Type B pancreatic cell (in vitro differentiated cells): ENCODE data around the gene U2AF1L4. TPM values are rescaled to one million over a fixed set of nuclear protein-coding genes. Genes with fewer than 3 reads are reported as not detected.

Source experiments
- DNase-seq: peaks from one replicate; pipeline ENCODE4 v3.0.0; 2021; ENCODE audit warnings: mixed read lengths; ENCODE audit not compliant: unreplicated experiment; ENCODE audit errors: extremely low spot score
- H3K27ac Mint-ChIP-seq: 2 replicates; pipeline ENCODE4 v1.8.0; 2021; ENCODE audit warnings: mild to moderate bottlenecking, mixed read lengths
- H3K27me3 Mint-ChIP-seq: 2 replicates; pipeline ENCODE4 v1.8.0; 2021; ENCODE audit warnings: mixed read lengths
- H3K36me3 Mint-ChIP-seq: 2 replicates; pipeline ENCODE4 v1.8.0; 2021; ENCODE audit warnings: mixed read lengths
- H3K4me1 Mint-ChIP-seq: one replicate; pipeline ENCODE4 v1.8.0; 2021; ENCODE audit warnings: mixed read lengths; ENCODE audit not compliant: unreplicated experiment
- H3K4me3 Mint-ChIP-seq: 2 replicates; pipeline ENCODE4 v1.8.0; 2021; ENCODE audit warnings: mild to moderate bottlenecking, mixed read lengths
- H3K9me3 Mint-ChIP-seq: 2 replicates; pipeline ENCODE4 v1.8.0; 2021; ENCODE audit warnings: mixed read lengths
- total RNA-seq: library from RNA; stranded (reverse); gene quantifications from 2 replicates; pipeline ENCODE4 v1.2.1, GENCODE V29; 2021; ENCODE audit warnings: low replicate concordance
- TF ChIP-seq, protein P1 (sequence below): fragments of 200-600 bp; sonication (generic); conservative IDR thresholded peaks from 2 replicates; pipeline ENCODE4 v1.5.0; 2021; ENCODE audit warnings: antibody characterized with exemption, mild to moderate bottlenecking

U2AF1L4 gene
- total RNA-seq, 1 donor from 2014 or later, result 25.4 TPM

DNA sequence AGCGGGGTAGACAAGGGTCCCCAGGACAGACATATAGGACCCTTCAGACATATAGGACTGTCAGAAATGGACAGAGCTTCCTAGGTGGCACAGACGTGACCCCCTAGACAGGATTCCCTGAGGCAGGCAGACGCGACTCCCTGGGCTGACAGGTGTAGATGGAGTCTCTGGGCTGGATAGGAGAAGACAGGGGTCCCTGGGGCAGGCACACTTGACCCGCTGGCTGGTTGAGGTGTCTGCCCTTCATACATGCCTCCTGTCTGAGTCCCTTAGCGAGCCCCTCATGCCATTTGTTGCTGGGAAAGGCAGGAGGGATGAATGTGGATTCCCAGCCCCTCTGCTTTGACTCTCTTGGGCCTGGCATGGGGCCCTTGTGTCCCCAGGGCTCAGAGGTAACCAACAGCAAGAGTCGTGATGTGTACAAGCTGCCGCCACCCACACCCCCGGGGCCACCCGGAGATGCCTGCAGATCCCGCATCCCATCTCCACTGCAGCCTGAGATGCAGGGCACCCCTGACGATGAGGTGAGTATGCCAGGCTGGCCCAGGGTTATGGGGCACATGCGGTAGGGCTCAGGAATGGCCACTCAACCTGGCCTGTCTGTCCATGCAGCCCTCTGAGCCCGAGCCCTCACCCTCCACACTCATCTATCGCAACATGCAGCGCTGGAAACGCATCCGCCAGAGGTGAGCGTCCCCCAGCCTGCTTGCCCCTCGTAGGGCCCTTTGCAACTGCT is 8.6 kb upstream of the U2AF1L4 start:
- H3K27ac Mint-ChIP-seq, result no peak overlapping the region
- H3K9me3 Mint-ChIP-seq, result no peaks in the 10 kb centered on the region
- H3K4me1 Mint-ChIP-seq, result peaks cover 13% of the 10 kb centered on the region
- H3K36me3 Mint-ChIP-seq, result peaks cover 4% of the 10 kb centered on the region
- DNase-seq, result no peak
- H3K27me3 Mint-ChIP-seq, result peaks cover 14% of the 10 kb centered on the region
- H3K4me3 Mint-ChIP-seq, result no peak overlapping the region
- TF ChIP-seq, protein P1, sequence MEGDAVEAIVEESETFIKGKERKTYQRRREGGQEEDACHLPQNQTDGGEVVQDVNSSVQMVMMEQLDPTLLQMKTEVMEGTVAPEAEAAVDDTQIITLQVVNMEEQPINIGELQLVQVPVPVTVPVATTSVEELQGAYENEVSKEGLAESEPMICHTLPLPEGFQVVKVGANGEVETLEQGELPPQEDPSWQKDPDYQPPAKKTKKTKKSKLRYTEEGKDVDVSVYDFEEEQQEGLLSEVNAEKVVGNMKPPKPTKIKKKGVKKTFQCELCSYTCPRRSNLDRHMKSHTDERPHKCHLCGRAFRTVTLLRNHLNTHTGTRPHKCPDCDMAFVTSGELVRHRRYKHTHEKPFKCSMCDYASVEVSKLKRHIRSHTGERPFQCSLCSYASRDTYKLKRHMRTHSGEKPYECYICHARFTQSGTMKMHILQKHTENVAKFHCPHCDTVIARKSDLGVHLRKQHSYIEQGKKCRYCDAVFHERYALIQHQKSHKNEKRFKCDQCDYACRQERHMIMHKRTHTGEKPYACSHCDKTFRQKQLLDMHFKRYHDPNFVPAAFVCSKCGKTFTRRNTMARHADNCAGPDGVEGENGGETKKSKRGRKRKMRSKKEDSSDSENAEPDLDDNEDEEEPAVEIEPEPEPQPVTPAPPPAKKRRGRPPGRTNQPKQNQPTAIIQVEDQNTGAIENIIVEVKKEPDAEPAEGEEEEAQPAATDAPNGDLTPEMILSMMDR, result no peak

DNA sequence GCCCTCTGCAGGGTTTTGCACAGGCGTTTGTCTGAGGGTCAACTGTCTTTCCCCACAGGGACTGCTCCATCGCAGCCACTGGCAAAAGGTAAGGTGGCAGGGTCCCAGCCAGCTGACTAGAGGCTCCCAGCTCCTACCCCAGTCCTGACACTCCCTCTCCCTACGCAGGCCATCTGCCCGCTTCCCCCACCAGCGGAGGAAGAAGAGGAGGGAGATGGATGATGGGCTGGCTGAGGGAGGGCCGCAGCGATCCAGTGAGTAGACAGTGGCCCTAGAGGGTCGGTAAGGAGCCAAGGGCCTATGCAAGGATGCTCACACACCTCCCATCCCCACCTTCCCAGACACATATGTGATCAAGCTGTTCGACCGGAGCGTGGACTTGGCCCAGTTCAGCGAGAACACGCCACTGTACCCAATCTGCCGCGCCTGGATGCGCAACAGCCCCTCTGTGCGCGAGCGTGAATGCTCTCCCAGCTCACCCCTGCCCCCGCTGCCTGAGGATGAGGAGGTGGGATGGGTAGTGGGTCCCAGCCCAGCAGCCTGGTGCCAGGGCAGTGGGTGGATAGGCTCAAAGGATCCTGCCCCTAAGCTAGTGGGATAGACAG is 7.6 kb upstream of the U2AF1L4 start:
- Mint-ChIP-seq H3K4me3 (no peak overlapping the region), H3K27ac (no peak overlapping the region), H3K4me1 (peaks cover 18% of the 10 kb centered on the region), H3K36me3 (peaks cover 2% of the 10 kb centered on the region), H3K27me3 (peaks cover 13% of the 10 kb centered on the region), H3K9me3 (no peaks in the 10 kb centered on the region)
- TF ChIP-seq, protein P1, result no peak
- DNase-seq, result no peak

DNA sequence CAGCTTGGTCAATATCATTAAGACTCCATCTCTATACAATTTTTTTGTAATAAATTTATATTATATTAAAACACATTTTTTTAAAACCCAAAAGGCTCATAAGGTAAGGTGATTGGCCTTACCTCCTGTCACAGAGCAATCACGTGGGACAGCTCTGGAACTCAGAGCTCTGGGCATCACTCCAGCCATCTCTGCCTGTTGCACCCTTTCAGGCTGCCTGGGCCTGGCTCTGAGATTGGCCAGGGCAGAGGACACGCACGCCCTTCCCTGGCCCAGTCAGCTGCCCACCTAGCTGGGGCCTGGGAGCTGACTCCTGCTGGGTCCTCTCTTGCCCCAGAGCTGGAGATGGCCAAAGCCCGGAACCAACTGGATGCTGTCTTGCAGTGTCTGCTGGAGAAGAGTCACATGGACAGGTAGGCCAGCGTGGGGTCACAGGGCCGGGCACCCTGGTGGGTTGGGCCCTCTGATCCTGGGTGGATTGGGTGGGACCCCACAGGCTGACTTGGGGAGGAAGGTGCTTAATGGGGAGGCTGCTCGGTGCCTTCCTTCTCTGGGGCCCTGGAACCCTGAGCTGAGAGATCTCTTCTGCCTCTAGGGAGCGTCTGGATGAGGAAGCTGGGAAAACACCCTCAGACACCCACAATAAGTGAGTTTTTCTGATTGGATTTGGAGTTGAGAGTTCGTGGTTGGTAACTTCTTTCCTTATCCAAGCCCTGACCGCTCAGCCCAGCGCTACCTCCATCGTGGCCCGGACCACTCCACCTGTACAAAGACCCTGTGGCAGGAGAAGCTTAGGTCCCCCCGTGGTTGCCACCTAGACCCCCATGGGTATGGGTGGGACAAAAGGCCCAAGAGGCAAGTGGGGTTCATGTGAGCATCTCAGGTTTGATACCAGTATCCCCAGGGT is 6.9 kb upstream of the U2AF1L4 start:
- DNase-seq, result no peak
- Mint-ChIP-seq H3K4me1 (peaks cover 19% of the 10 kb centered on the region), H3K9me3 (no peaks in the 10 kb centered on the region), H3K36me3 (no peaks in the 10 kb centered on the region), H3K27me3 (peaks cover 11% of the 10 kb centered on the region), H3K4me3 (no peak overlapping the region), H3K27ac (no peak overlapping the region)
- TF ChIP-seq, protein P1, result no peak

DNA sequence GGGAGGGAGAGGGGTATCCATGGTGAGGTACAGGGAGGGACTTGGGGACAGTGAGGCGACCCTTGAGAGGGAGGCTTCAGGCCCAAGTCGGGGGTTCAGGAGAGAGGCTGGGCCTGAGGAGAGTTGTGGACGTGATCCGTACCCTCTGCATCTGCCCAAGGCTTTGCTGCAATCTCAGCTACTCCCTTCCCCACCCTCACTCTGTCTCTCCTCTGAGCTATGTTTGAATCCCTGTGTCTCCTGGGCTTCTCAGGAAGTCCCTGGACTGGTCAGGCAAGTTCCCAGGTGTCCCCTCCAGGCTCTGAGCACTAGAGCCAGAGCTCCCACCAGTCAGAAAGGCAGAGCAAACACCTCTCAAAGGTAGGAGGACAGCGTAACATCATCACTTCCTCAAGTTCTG is 4.9 kb upstream of the U2AF1L4 start:
- H3K27me3 Mint-ChIP-seq, result peaks cover 6% of the 10 kb centered on the region
- H3K4me3 Mint-ChIP-seq, result peak overlapping the region; percentile 84
- H3K36me3 Mint-ChIP-seq, result no peaks in the 10 kb centered on the region
- H3K27ac Mint-ChIP-seq, result peak overlapping the region; percentile 96
- H3K9me3 Mint-ChIP-seq, result no peaks in the 10 kb centered on the region
- TF ChIP-seq, protein P1, result no peak
- peaks cover 21% of the 10 kb centered on the region for H3K4me1 Mint-ChIP-seq
- no peak for DNase-seq

DNA sequence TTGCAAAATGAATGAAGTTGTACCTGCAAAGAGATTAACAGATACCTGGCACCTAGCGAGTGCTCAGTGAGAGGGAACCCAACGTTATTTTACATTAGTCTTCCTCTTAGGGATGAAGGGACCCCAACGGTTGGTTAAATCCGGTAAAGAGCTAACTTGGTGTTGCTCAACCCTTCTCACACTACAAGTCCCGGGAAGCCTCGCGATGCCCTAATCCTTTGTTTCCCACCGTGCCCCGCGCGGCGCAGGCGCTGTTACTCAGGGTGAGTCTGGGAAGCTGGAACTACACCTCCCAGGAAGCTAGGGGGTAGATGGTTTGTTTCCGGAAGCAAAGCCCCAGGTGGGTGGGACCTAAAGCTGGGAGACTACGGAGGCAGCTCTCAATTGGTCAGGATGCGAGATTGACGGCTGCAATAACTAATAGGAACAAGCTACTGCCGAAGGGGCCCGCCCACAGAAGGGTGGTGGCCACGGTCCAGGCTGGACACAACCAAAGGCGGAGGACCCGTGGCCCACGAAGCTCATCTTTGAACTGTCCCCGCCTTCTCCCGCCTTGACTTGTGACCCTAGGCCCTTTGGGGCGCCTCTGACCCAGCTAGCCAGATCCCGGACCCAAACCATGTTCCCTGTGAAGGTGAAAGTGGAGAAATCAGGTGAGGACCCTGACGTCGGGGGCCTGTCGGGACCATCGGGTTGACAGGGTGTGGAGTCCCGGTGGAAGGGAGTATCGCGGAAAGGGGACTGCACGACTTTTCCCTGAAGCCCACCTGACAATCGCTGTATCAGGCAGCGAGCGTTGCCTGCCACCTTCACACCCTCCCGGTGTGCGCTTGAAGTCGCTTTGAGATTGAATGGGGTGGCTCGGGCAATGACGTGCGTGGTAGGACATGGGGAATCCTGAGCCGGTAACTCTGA is 3.1 kb upstream of the U2AF1L4 start, which contains the start of gene LIN37:
Gene LIN37 (plus strand): TSS at position 471 of the 915 bp plus-strand sequence. CDS start 149 bp downstream, at position 620.
- TF ChIP-seq, protein P1, result peak; percentile 33
- no peaks in the 10 kb centered on the region for H3K9me3 Mint-ChIP-seq
- peak within 1 kb of the TSS; percentile 99 for H3K4me3 Mint-ChIP-seq
- DNase-seq, result peak; percentile 97
- H3K4me1 Mint-ChIP-seq, result peaks cover 27% of the 10 kb centered on the region
- H3K27me3 Mint-ChIP-seq, result no peaks in the 10 kb centered on the region
- no peaks in the 10 kb centered on the region for H3K36me3 Mint-ChIP-seq
- H3K27ac Mint-ChIP-seq, result peak within 1 kb of the TSS; percentile 98
